ENCODE data around the gene RTEL1.

DNA sequence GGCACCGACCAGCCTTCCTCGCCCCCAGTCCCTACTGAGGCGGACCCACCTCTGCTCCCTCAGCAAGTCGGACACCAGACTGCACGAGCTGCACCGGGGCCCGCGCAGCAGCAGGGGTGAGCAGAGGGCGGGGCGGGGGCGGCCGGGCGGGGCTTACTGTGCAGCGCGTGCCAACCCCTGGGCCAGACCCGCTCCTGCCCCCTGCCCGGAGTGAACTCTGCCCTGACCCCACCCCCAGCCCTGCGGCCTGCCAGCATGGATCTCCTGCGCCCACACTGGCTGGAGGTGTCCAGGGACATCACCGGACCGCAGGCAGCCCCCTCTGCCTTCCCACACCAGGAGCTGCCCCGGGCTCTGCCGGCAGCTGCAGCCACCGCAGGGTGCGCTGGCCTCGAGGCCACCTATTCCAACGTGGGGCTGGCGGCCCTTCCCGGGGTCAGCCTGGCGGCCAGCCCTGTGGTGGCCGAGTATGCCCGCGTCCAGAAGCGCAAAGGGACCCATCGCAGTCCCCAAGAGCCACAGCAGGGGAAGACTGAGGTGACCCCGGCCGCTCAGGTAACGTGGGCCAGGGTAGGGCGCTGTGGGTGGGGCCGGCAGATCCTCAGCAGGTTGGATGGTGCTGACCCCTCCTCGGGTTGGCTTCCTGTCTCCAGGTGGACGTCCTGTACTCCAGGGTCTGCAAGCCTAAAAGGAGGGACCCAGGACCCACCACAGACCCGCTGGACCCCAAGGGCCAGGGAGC, 80.0 kb downstream of the RTEL1 start:
- TF ChIP-seq CTCF (IDR thresholded peaks at IDR 0.05) (no peak), EP300 (IDR thresholded peaks at IDR 0.05) (no peak)
